Small intestine (tissue), 7 donors: Measurements from ENCODE around the gene AFF2. TPM values are rescaled to one million over a fixed set of nuclear protein-coding genes. Genes with fewer than 3 reads are reported as not detected.
A peak's percentile ranks its signal among the peaks of the same experiment; 100 is the strongest.

Source experiments
- DNase-seq, 2 donors: peaks; one replicate each; pipeline versions ENCODE4 v3.0.0 to v3.0.0-alpha.2; 2013
- FAIRE-seq: peaks from 2 replicates; lab custom pipeline; 2012; peaks lifted over from hg19 to GRCh38; lab: Jason Lieb, UNC
- H3K27ac ChIP-seq, 3 donors: one replicate each; pipeline ENCODE4 v1.5.1; 2013; ENCODE audit warnings: low read length in 2 of 3, mild to moderate bottlenecking in 2 of 3, control low read depth in 1 of 3, inconsistent platforms in 1 of 3, low read depth in 1 of 3, moderate library complexity in 1 of 3
- H3K27me3 ChIP-seq, 3 donors: one replicate each; pipeline ENCODE4 v1.6.1; 2013; ENCODE audit warnings: low read length in 3 of 3, inconsistent platforms in 1 of 3; ENCODE audit not compliant: control insufficient read depth in 3 of 3, insufficient read depth in 3 of 3
- H3K36me3 ChIP-seq, 3 donors: one replicate each; pipeline ENCODE4 v1.6.1; 2013; ENCODE audit warnings: low read length in 3 of 3, inconsistent platforms in 1 of 3, low read depth in 1 of 3, mild to moderate bottlenecking in 1 of 3, moderate library complexity in 1 of 3; ENCODE audit not compliant: control insufficient read depth in 3 of 3, insufficient read depth in 2 of 3
- H3K4me1 ChIP-seq, 3 donors: one replicate each; pipeline ENCODE4 v1.6.1; 2013; ENCODE audit warnings: low read length in 2 of 3, inconsistent platforms in 1 of 3, low read depth in 1 of 3, mild to moderate bottlenecking in 1 of 3, moderate library complexity in 1 of 3; ENCODE audit not compliant: control insufficient read depth in 3 of 3, insufficient read depth in 2 of 3
- H3K4me3 ChIP-seq, 3 donors: one replicate each; pipeline ENCODE4 v1.5.1; 2013; ENCODE audit warnings: low read length in 3 of 3, control low read depth in 1 of 3, inconsistent platforms in 1 of 3, low read depth in 1 of 3, mild to moderate bottlenecking in 1 of 3, moderate library complexity in 1 of 3
- H3K9me3 ChIP-seq, 2 donors: one replicate each; pipeline ENCODE4 v1.6.1; 2013; ENCODE audit warnings: low read depth in 1 of 2, low read length in 1 of 2; ENCODE audit not compliant: control insufficient read depth in 2 of 2, insufficient read depth in 1 of 2
- WGBS, 3 donors: extraction: QIAGEN DNeasy Blood & Tissue Kit; methylation state at CpG; one replicate each; pipeline ENCODE4 v1.1.7; 2013; 5-methylcytosine and 5-hydroxymethylcytosine counted together
- polyA plus RNA-seq, 4 donors: library from polyadenylated mRNA; stranded (reverse) in 3 of 4; unstranded in 1 of 4; fragments of 200-250 nt in 3 of 4; fragments of 120-200 nt in 1 of 4; gene quantifications; one replicate each; pipeline versions ENCODE4 v1.2.1 to v1.2.3, GENCODE V29; 2013
- donor health status: healthy with polysubstance abuse.
- donor health status: control.
- donor health status: control.
- donor health status: Bipolar disorder and iron deficiency.
- donor health status: healthy.

AFF2 gene
- polyA plus RNA-seq, 4 donors: 0.34 to 1.2 TPM; not detected in 2

- H3K4me1 ChIP-seq: no peaks in the 10 kb centered on the region
- no peak overlapping the region for H3K4me3 ChIP-seq
- no peak for DNase-seq
- no peak for FAIRE-seq
- no peaks in the 10 kb centered on the region for H3K9me3 ChIP-seq
- H3K36me3 ChIP-seq: no peaks in the 10 kb centered on the region
- 50 to 63% (median 57%) methylated on average over 4 of the region's 4 CpGs for WGBS, 3 donors
- no peaks in the 10 kb centered on the region for H3K27me3 ChIP-seq
- H3K27ac ChIP-seq: no peak overlapping the region
These were observed 100.6 kb downstream of the AFF2 start for GRCh38 chrX:148601034-148601433.

- 49 to 54% (median 49%) methylated on average over 4 of the region's 4 CpGs for WGBS, 3 donors
- no peaks in the 10 kb centered on the region for H3K9me3 ChIP-seq
- H3K4me1 ChIP-seq: no peaks in the 10 kb centered on the region
- no peak overlapping the region for H3K4me3 ChIP-seq
- no peak for DNase-seq
- peak overlapping the region in 1 of 3 donors; percentile 9 for H3K27ac ChIP-seq
- FAIRE-seq: no peak
- H3K27me3 ChIP-seq: no peaks in the 10 kb centered on the region
- H3K36me3 ChIP-seq: no peaks in the 10 kb centered on the region
These were observed 109.3 kb downstream of the AFF2 start for GRCh38 chrX:148609515-148610327.

GRCh38 chrX:148610328-148610698, 109.9 kb downstream of the AFF2 start:
- Histone ChIP-seq H3K9me3 (no peaks in the 10 kb centered on the region), H3K36me3 (no peaks in the 10 kb centered on the region), H3K27me3 (no peaks in the 10 kb centered on the region), H3K4me3 (no peak overlapping the region), H3K27ac (no peak overlapping the region), H3K4me1 (no peaks in the 10 kb centered on the region)
- FAIRE-seq (no peak), DNase-seq (no peak)
- 55 to 81% (median 62%) methylated on average over 3 of the region's 3 CpGs for WGBS, 3 donors

GRCh38 chrX:148611993-148612392, 111.6 kb downstream of the AFF2 start:
- no peak overlapping the region for H3K4me3 ChIP-seq
- FAIRE-seq: no peak
- 46 to 61% (median 60%) methylated on average over 2 of the region's 2 CpGs for WGBS, 3 donors

GRCh38 chrX:148612431-148612830, 112.0 kb downstream of the AFF2 start:
- DNase-seq (no peak), FAIRE-seq (no peak)
- H3K9me3 ChIP-seq: no peaks in the 10 kb centered on the region
- 23 to 58% (median 33%) methylated on average over 2 of the region's 2 CpGs for WGBS, 3 donors
- H3K4me1 ChIP-seq: no peaks in the 10 kb centered on the region
- H3K27me3 ChIP-seq: no peaks in the 10 kb centered on the region
- no peak overlapping the region for H3K27ac ChIP-seq
- no peaks in the 10 kb centered on the region for H3K36me3 ChIP-seq
- no peak overlapping the region for H3K4me3 ChIP-seq

More at GRCh38 chrX:148611993-148612392, 111.6 kb downstream of the AFF2 start:
- no peak for DNase-seq
- H3K27ac ChIP-seq: no peak overlapping the region
- H3K27me3 ChIP-seq: no peaks in the 10 kb centered on the region
- no peaks in the 10 kb centered on the region for H3K9me3 ChIP-seq
- no peaks in the 10 kb centered on the region for H3K36me3 ChIP-seq
- H3K4me1 ChIP-seq: no peaks in the 10 kb centered on the region

- DNase-seq (no peak), FAIRE-seq (no peak)
- H3K27me3 ChIP-seq: no peaks in the 10 kb centered on the region
- no peaks in the 10 kb centered on the region for H3K9me3 ChIP-seq
- no peak overlapping the region for H3K4me3 ChIP-seq
- no peaks in the 10 kb centered on the region for H3K4me1 ChIP-seq
- no peak overlapping the region for H3K27ac ChIP-seq
- WGBS, 3 donors: 44 to 60% (median 51%) methylated on average over 4 of the region's 4 CpGs
- H3K36me3 ChIP-seq: no peaks in the 10 kb centered on the region
These were observed 113.2 kb downstream of the AFF2 start for GRCh38 chrX:148613636-148614035.

GRCh38 chrX:148615491-148615890, 115.1 kb downstream of the AFF2 start:
- Histone ChIP-seq H3K4me1 (no peaks in the 10 kb centered on the region), H3K27me3 (no peaks in the 10 kb centered on the region), H3K27ac (no peak overlapping the region), H3K4me3 (no peak overlapping the region), H3K36me3 (no peaks in the 10 kb centered on the region), H3K9me3 (no peaks in the 10 kb centered on the region)
- FAIRE-seq (no peak), DNase-seq (no peak)
- WGBS, 3 donors: 57 to 64% (median 63%) methylated on average over 2 of the region's 2 CpGs

GRCh38 chrX:148618470-148619445, 118.3 kb downstream of the AFF2 start:
- Histone ChIP-seq H3K36me3 (no peaks in the 10 kb centered on the region), H3K4me1 (no peaks in the 10 kb centered on the region), H3K4me3 (no peak overlapping the region), H3K27me3 (no peaks in the 10 kb centered on the region), H3K27ac (no peak overlapping the region), H3K9me3 (no peaks in the 10 kb centered on the region)
- FAIRE-seq (no peak), DNase-seq (no peak)
- 36 to 62% (median 40%) methylated on average over 3 of the region's 3 CpGs for WGBS, 3 donors
